Lung (tissue), 12 donors: ENCODE data around the gene DBH. TPM values are rescaled to one million over a fixed set of nuclear protein-coding genes. Genes with fewer than 3 reads are reported as not detected.

ENCODE experiments used
- ATAC-seq: fragments of 200-7000 bp; cut with Tn5 transposase; one replicate; pipeline ENCODE4 v1.9.1; 2020; ENCODE audit warnings: moderate number of reproducible peaks; ENCODE audit not compliant: insufficient read depth, low FRiP score
- DNase-seq, 3 donors: peaks; one replicate each; pipeline ENCODE4 v3.0.0-alpha.2; 2013 to 2017
- H3K27ac ChIP-seq, 2 donors: one replicate each; pipeline ENCODE4 v1.5.1; 2013; ENCODE audit warnings: mild to moderate bottlenecking in 2 of 2, moderate library complexity in 2 of 2, control low read depth in 1 of 2, inconsistent platforms in 1 of 2, low read depth in 1 of 2, low read length in 1 of 2
- H3K27me3 ChIP-seq, 3 donors: one replicate each; pipeline ENCODE4 v1.5.1; 2013; ENCODE audit warnings: low read length in 2 of 3; ENCODE audit not compliant: control insufficient read depth in 3 of 3, insufficient read depth in 3 of 3
- H3K36me3 ChIP-seq, 4 donors: one replicate each; pipeline ENCODE4 v1.5.1; 2013; ENCODE audit warnings: low read length in 4 of 4, mild to moderate bottlenecking in 1 of 4, moderate library complexity in 1 of 4; ENCODE audit not compliant: control insufficient read depth in 4 of 4, insufficient read depth in 4 of 4
- H3K4me1 ChIP-seq, 5 donors: one replicate each; pipeline ENCODE4 v1.5.1; 2013; ENCODE audit warnings: low read length in 5 of 5, mild to moderate bottlenecking in 2 of 5, moderate library complexity in 1 of 5; ENCODE audit not compliant: control insufficient read depth in 5 of 5, insufficient read depth in 5 of 5
- H3K4me3 ChIP-seq: one replicate; pipeline ENCODE4 v1.5.1; 2013; ENCODE audit warnings: mild to moderate bottlenecking, control low read depth, moderate library complexity
- H3K9ac ChIP-seq, 2 donors: one replicate each; pipeline ENCODE4 v1.5.1; 2013; ENCODE audit warnings: low read length in 2 of 2, control low read depth in 1 of 2; ENCODE audit not compliant: insufficient read depth in 1 of 2
- H3K9me3 ChIP-seq, 4 donors: one replicate each; pipeline ENCODE4 v1.5.1; 2013; ENCODE audit warnings: low read length in 3 of 4, mild to moderate bottlenecking in 1 of 4, moderate library complexity in 1 of 4; ENCODE audit not compliant: control insufficient read depth in 4 of 4, insufficient read depth in 3 of 4
- WGBS, 2 donors: extraction: QIAGEN DNeasy Blood & Tissue Kit; methylation state at CpG; one replicate each; pipeline ENCODE4 v1.1.7; 2013; 5-methylcytosine and 5-hydroxymethylcytosine counted together
- polyA plus RNA-seq, 2 donors: library from polyadenylated mRNA; stranded (reverse); fragments of 200-250 nt; gene quantifications; one replicate each; pipeline ENCODE4 v1.2.1, GENCODE V29; 2013
- total RNA-seq, 2 donors: library from RNA; depleted of rRNA in 1 of 2; stranded (reverse); fragments of >200 nt in 1 of 2; gene quantifications; one replicate each; pipeline ENCODE4 v1.2.1, GENCODE V29; 2014 to 2021
- TF ChIP-seq, protein P1 (sequence below): IDR thresholded peaks from 2 replicates; pipeline ENCODE4 v1.5.1; 2012; ENCODE audit warnings: mild to moderate bottlenecking; ENCODE audit errors: control extremely low read depth, extremely low read depth
- donor health status: control.
- donor health status: control.
- donor health status: Bipolar disorder and iron deficiency.
- donor health status: healthy.
- donor health status: DM: yes; HTN: yes; CAD: no.

The DBH gene
- total and polyA plus RNA-seq, 4 donors: 0.06 to 0.48 (median 0.08) TPM

DNA sequence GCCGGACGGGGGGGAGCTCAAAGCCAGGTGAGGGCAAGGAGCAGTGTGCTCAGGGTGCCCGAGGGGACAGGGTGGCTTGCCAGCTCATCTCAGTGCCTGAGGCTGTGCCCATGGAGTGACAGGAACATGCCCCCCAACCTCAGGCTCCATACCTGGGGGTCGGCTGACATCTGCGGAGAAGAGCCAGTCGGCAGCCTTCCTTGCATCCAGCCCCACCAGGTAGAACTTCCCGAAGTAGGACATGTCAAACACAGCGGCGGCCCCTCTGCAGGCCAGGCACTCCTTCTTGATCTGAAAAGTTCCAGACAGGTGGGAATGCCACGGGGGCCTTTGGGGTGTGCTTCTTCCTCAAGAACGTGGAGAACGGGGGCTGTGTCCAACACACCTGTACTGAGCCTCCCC lies 59.9 kb downstream of the DBH start:
- no peak overlapping the region for H3K4me3 ChIP-seq
- H3K27ac ChIP-seq: no peak overlapping the region
- no peak for ATAC-seq
- WGBS, 2 donors: 87 to 95% methylated on average over 12 of the region's 12 CpGs
- H3K4me1 ChIP-seq: peaks cover 0 to 11% (median 4%) of the 10 kb centered on the region in 5 donors
- H3K36me3 ChIP-seq: peaks cover 0 to 7% (median 3%) of the 10 kb centered on the region in 4 donors
- TF ChIP-seq, protein P1, sequence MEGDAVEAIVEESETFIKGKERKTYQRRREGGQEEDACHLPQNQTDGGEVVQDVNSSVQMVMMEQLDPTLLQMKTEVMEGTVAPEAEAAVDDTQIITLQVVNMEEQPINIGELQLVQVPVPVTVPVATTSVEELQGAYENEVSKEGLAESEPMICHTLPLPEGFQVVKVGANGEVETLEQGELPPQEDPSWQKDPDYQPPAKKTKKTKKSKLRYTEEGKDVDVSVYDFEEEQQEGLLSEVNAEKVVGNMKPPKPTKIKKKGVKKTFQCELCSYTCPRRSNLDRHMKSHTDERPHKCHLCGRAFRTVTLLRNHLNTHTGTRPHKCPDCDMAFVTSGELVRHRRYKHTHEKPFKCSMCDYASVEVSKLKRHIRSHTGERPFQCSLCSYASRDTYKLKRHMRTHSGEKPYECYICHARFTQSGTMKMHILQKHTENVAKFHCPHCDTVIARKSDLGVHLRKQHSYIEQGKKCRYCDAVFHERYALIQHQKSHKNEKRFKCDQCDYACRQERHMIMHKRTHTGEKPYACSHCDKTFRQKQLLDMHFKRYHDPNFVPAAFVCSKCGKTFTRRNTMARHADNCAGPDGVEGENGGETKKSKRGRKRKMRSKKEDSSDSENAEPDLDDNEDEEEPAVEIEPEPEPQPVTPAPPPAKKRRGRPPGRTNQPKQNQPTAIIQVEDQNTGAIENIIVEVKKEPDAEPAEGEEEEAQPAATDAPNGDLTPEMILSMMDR: no peak
- DNase-seq: no peak
- H3K9ac ChIP-seq: no peak overlapping the region
- no peaks in the 10 kb centered on the region for H3K9me3 ChIP-seq
- H3K27me3 ChIP-seq: no peaks in the 10 kb centered on the region

DNA sequence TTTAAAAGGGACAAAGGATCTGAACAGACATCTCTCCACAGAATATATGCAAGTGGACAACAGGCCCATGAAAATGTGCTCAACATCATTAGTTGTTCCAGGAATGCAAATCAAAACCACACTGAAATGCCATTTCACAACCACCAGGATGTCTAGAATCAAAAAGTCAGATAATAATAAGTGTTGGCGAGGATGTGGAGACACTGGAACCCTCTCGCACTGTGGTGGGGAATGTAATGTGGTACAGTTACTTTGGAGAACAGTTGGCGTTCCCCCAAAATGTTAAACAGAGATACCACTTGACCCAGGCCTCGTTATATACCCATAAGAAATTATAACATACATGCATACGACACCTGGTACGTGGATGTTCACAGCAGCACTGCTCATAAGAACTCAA lies 63.4 kb downstream of the DBH start:
- Histone ChIP-seq H3K27ac (no peak overlapping the region), H3K4me1 (peaks cover 0 to 29% (median 8%) of the 10 kb centered on the region in 5 donors), H3K9ac (no peak overlapping the region), H3K36me3 (peaks cover 0 to 3% (median 1%) of the 10 kb centered on the region in 4 donors), H3K4me3 (no peak overlapping the region), H3K9me3 (no peaks in the 10 kb centered on the region), H3K27me3 (no peaks in the 10 kb centered on the region)
- 96 to 99% methylated on average over 6 of the region's 6 CpGs for WGBS, 2 donors
- ATAC-seq (no peak), DNase-seq (no peak)
- TF ChIP-seq, protein P1: no peak

DNA sequence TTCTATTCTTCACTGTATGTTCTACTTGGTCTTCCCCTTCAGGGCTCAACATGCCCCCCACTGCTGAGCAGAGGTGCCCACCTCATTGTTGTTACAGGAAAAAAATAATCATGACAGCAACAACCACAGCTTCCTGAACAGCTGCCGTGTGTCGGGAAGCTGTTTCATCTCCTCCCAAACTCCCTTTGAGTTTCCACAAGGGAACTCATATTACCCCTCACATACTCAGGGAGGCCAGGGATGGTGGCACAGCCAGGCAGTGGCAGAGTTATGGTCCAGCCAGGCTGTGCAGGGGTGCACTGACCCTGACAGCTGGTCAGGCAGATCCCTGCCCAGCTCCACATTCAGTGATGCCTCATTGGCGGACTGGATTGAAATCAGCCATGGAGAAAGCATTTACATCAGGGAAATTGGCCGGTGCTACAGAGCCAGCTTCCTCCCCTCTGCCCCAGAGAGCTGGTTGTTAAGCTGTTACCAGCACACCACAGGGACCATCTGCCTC lies 64.7 kb downstream of the DBH start:
- H3K27ac ChIP-seq: peak overlapping the region in 1 of 2 donors; percentile 11
- no peaks in the 10 kb centered on the region for H3K27me3 ChIP-seq
- H3K4me3 ChIP-seq: no peak overlapping the region
- no peaks in the 10 kb centered on the region for H3K36me3 ChIP-seq
- H3K9me3 ChIP-seq: no peaks in the 10 kb centered on the region
- H3K4me1 ChIP-seq: peaks cover 0 to 29% (median 8%) of the 10 kb centered on the region in 5 donors
- WGBS, 2 donors: 38 to 47% methylated on average over 4 of the region's 4 CpGs
- ATAC-seq (no peak), DNase-seq (peak; percentile 39 to 62 (median 44))
- no peak overlapping the region for H3K9ac ChIP-seq
- TF ChIP-seq, protein P1: no peak
